Transverse colon (tissue), 4 donors: ENCODE results near the gene ICA1. TPM values are rescaled to one million over a fixed set of nuclear protein-coding genes. Genes with fewer than 3 reads are reported as not detected.

ENCODE experiments used
- DNase-seq: peaks from one replicate; pipeline ENCODE4 v3.0.0-alpha.2; 2019
- H3K27ac ChIP-seq, 4 donors: fragments of 200-600 bp; sonication (generic); 2 replicates each; pipeline ENCODE4 v1.5.1; 2016 to 2018; ENCODE audit warnings: inconsistent platforms in 4 of 4
- H3K27me3 ChIP-seq: fragments of 200-600 bp; sonication (generic); 2 replicates; pipeline ENCODE4 v1.5.1; 2017; ENCODE audit warnings: inconsistent platforms
- H3K36me3 ChIP-seq, 4 donors: fragments of 200-600 bp; sonication (generic); 2 replicates each; pipeline ENCODE4 v1.5.1; 2017 to 2019; ENCODE audit warnings: inconsistent platforms in 4 of 4
- H3K4me1 ChIP-seq, 4 donors: fragments of 200-600 bp; sonication (generic); 2 replicates each; pipeline ENCODE4 v1.5.1; 2017 to 2020; ENCODE audit warnings: inconsistent platforms in 4 of 4
- H3K4me3 ChIP-seq, 4 donors: fragments of 200-600 bp; sonication (generic); 1 replicate in 1 of 4; 2 replicates in 3 of 4; pipeline versions ENCODE4 v1.5.1 to v1.6.1; 2017 to 2019; ENCODE audit warnings: inconsistent platforms in 4 of 4
- H3K9me3 ChIP-seq, 2 donors: fragments of 200-600 bp; sonication (generic); 2 replicates each; pipeline ENCODE4 v1.5.1; 2017 to 2019; ENCODE audit warnings: inconsistent platforms in 2 of 2
- CTCF ChIP-seq, 5 experiments: fragments of 200-600 bp in 3 of 5; fragments of 450-650 bp in 2 of 5; sonication (generic) in 3 of 5; IDR thresholded peaks; 1 replicate in 2 of 5; 2 replicates in 3 of 5; pipeline ENCODE4 v1.5.1; 2016 to 2017; ENCODE audit warnings: antibody characterized with exemption in 5 of 5, inconsistent platforms in 3 of 5, mild to moderate bottlenecking in 2 of 5, moderate library complexity in 1 of 5
- EP300 ChIP-seq: sonication (generic); formaldehyde crosslinking; IDR thresholded peaks from one replicate; pipeline ENCODE4 v1.6.1; 2017; ENCODE audit warnings: antibody characterized with exemption, low read depth
- POLR2A ChIP-seq: fragments of 450-650 bp; IDR thresholded peaks from one replicate; pipeline ENCODE4 v1.6.1; 2016; ENCODE audit warnings: antibody characterized with exemption, mild to moderate bottlenecking, moderate library complexity
- POLR2AphosphoS5 ChIP-seq, 3 donors: sonication (generic); formaldehyde crosslinking; IDR thresholded peaks; one replicate each; pipeline ENCODE4 v1.6.1; 2016; ENCODE audit warnings: antibody characterized with exemption in 3 of 3
- WGBS, 2 donors: methylation state at CpG; one replicate each; pipeline ENCODE4 v1.1.5; 2018; ENCODE audit warnings: low coverage in 1 of 2; 5-methylcytosine and 5-hydroxymethylcytosine counted together
- in situ Hi-C, 4 donors: fragments of 200-750 bp; cut with MboI; loops; one replicate each; pipeline versions ENCODE4 v1.15.0 to v1.15.1; 2017; ENCODE audit warnings: low sequenced_read_pairs in 3 of 4, low pct_ligation_motif_present in 1 of 4, low pct_unique_long_range_greater_than_20kb in 1 of 4
- intact Hi-C: fragments of 100-400 bp; cut with DNase I; formaldehyde crosslinking; loops from one replicate; pipeline ENCODE4 v1.15.1; 2023; ENCODE audit warnings: low total_unique reads
- total RNA-seq, 4 donors: library from RNA; depleted of rRNA; stranded (reverse); fragments of >200 nt; gene quantifications; one replicate each; pipeline ENCODE4 v1.1.0, GENCODE V29; 2016

The ICA1 gene
- total RNA-seq, 4 donors from 2014 or later: 47.9 to 79.4 (median 54.3) TPM

GRCh38 chr7:8125680-8126444, 136.1 kb downstream of the ICA1 start:
- no peaks in the 10 kb centered on the region for H3K36me3 ChIP-seq
- H3K9me3 ChIP-seq: no peaks in the 10 kb centered on the region
- no peaks in the 10 kb centered on the region for H3K4me1 ChIP-seq
- in situ Hi-C loops: no loop called here
- intact Hi-C loops: no loop called here
- H3K4me3 ChIP-seq: no peak overlapping the region
- peak; percentile 42 for DNase-seq
- peak overlapping the region; percentile 20 to 60 (median 38) for H3K27ac ChIP-seq
- no peaks in the 10 kb centered on the region for H3K27me3 ChIP-seq
- no peak for TF ChIP-seq POLR2A
- TF ChIP-seq POLR2AphosphoS5 (IDR thresholded peaks at IDR 0.05): no peak
- TF ChIP-seq CTCF (IDR thresholded peaks at IDR 0.05): no peak
- TF ChIP-seq EP300: no peak
- WGBS, 2 donors: 65 to 94% methylated on average over 3 to 8 of the region's 8 CpGs

- Histone ChIP-seq H3K4me1 (no peaks in the 10 kb centered on the region), H3K4me3 (no peak overlapping the region), H3K27me3 (no peaks in the 10 kb centered on the region), H3K9me3 (no peaks in the 10 kb centered on the region), H3K27ac (no peak overlapping the region), H3K36me3 (no peaks in the 10 kb centered on the region)
- WGBS, 2 donors: 64 to 70% methylated on average over 3 of the region's 3 CpGs
- TF ChIP-seq EP300: no peak
- no peak for TF ChIP-seq POLR2A
- no peak for TF ChIP-seq CTCF (IDR thresholded peaks at IDR 0.05)
- no peak for TF ChIP-seq POLR2AphosphoS5 (IDR thresholded peaks at IDR 0.05)
- in situ Hi-C loops: no loop called here
- intact Hi-C loops: no loop called here
- DNase-seq: no peak
Measured at GRCh38 chr7:8121243-8121642, 140.7 kb downstream of the ICA1 start.

GRCh38 chr7:8120390-8121058, 141.4 kb downstream of the ICA1 start:
- TF ChIP-seq EP300 (no peak), POLR2AphosphoS5 (IDR thresholded peaks at IDR 0.05) (no peak), CTCF (IDR thresholded peaks at IDR 0.05) (no peak), POLR2A (no peak)
- Histone ChIP-seq H3K4me1 (no peaks in the 10 kb centered on the region), H3K9me3 (no peaks in the 10 kb centered on the region), H3K36me3 (peaks cover 0 to 4% (median 0%) of the 10 kb centered on the region in 4 donors), H3K27me3 (no peaks in the 10 kb centered on the region), H3K4me3 (no peak overlapping the region), H3K27ac (no peak overlapping the region)
- no peak for DNase-seq
- in situ Hi-C loops (no loop called here), intact Hi-C loops (no loop called here)
- WGBS, 2 donors: 85 to 88% methylated on average over 3 to 12 of the region's 12 CpGs

GRCh38 chr7:8119262-8119661, 142.7 kb downstream of the ICA1 start:
- no peak overlapping the region for H3K4me3 ChIP-seq
- peaks cover 0 to 4% (median 0%) of the 10 kb centered on the region in 4 donors for H3K36me3 ChIP-seq
- no peaks in the 10 kb centered on the region for H3K4me1 ChIP-seq
- H3K27ac ChIP-seq: no peak overlapping the region
- no peaks in the 10 kb centered on the region for H3K27me3 ChIP-seq
- in situ Hi-C loops: no loop called here
- TF ChIP-seq POLR2AphosphoS5 (IDR thresholded peaks at IDR 0.05): no peak
- TF ChIP-seq CTCF (IDR thresholded peaks at IDR 0.05): no peak
- TF ChIP-seq EP300: no peak
- TF ChIP-seq POLR2A: no peak
- 85 to 92% methylated on average over 6 to 8 of the region's 8 CpGs for WGBS, 2 donors
- intact Hi-C loops: no loop called here
- DNase-seq: no peak
- H3K9me3 ChIP-seq: no peaks in the 10 kb centered on the region
